ENCODE measurements around the gene CUEDC2.
"Not testable (repeated sequence)": the region's sequence is repeated elsewhere in the genome, so short reads cannot be mapped to it uniquely, and the experiment has no call there.

- not testable (repeated sequence) for TF ChIP-seq CTCF (IDR thresholded peaks at IDR 0.05; ENCODE audit: low read depth, low read length, poor library complexity, severe bottlenecking); EZH2phosphoT487 (IDR thresholded peaks at IDR 0.05; ENCODE audit: borderline replicate concordance, low read length)
Measured at GRCh38 chr10:102454662-102455487, 22.5 kb upstream of the CUEDC2 start.

Data from DOHH2 (cell line).